ENCODE measurements around the gene DNAI2.
"Not testable (repeated sequence)": the region's sequence is repeated elsewhere in the genome, so short reads cannot be mapped to it uniquely, and the experiment has no call there.

The DNAI2 gene

GRCh38 chr17:74270333-74270732 lies 3.7 kb upstream of the DNAI2 start:
- in situ Hi-C loops (cut with HindIII; ENCODE audit: low pct_unique_long_range_greater_than_20kb, low sequenced_read_pairs) = no loop called here
- TF ChIP-seq JUND (IDR thresholded peaks at IDR 0.05; ENCODE audit: low read depth) = no peak
- no peak for DNase-seq (ENCODE audit: low read depth in 1 of 2, low spot score in 1 of 2)

GRCh38 chr17:74271281-74271680 lies 2.8 kb upstream of the DNAI2 start:
- peak in 1 of 2 experiments; percentile 81 for DNase-seq (ENCODE audit: low read depth in 1 of 2, low spot score in 1 of 2)
- no peak for TF ChIP-seq JUND (IDR thresholded peaks at IDR 0.05; ENCODE audit: low read depth)
- in situ Hi-C loops (cut with HindIII; ENCODE audit: low pct_unique_long_range_greater_than_20kb, low sequenced_read_pairs) = no loop called here

DNA sequence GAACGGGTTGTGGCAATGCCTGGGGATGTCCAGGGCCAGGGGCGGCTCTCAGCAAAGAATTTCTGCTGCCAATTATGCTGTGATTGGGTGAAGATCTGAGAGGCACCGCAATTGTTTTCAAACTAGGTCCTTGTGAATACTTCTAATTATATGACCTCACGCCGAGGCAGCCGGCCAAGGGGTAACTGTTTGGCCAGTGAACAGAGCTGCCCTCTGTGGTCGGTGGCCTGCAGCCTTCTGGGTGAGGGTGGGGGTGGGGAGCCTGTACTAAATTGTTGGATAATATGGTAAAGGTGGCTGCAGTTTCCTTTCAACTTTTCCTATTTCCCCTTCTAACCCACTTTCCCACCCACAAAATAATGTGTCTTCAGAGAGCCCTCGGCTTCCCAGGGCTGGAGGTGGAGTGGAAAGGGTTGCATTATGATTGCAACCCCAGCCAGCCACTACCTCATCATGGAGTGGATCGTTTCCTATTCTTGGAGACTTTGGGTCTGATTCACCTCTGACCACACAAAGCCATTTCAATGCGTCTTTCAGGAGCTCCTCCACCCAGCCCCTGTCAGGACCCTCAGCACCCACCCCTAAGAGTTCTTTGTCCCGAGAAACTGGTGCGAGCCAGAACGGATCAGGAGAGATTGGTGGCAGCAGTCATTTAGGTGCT lies 2.0 kb upstream of the DNAI2 start:
- in situ Hi-C loops (cut with HindIII; ENCODE audit: low pct_unique_long_range_greater_than_20kb, low sequenced_read_pairs) = no loop called here
- TF ChIP-seq JUND (IDR thresholded peaks at IDR 0.05; ENCODE audit: low read depth) = no peak
- no peak for DNase-seq (ENCODE audit: low read depth in 1 of 2, low spot score in 1 of 2)

DNA sequence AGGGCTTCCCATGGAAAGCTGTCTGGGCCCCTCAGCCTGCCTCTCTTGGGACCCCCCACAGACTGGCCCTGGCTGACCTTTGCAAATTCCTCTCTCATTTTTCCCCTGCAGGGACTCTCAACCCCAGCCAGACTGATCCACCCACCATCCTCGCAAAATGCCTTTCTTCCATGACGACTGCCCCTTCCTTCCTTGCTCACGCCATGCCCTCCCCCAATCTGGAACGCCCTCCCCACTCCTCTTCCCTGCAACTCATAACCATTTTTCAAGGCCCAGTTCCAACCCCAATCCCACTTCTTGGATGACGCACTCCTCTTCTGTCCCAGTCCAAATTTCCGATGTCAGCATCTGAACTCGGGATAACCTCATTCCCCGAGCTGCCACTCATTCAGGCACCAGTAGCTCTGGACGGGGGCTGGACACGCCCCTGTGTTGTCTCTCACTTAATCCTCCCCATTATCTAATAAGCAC lies 1.3 kb upstream of the DNAI2 start:
- in situ Hi-C loops (cut with HindIII; ENCODE audit: low pct_unique_long_range_greater_than_20kb, low sequenced_read_pairs) = no loop called here
- TF ChIP-seq JUND (IDR thresholded peaks at IDR 0.05; ENCODE audit: low read depth) = no peak
- no peak for DNase-seq (ENCODE audit: low read depth in 1 of 2, low spot score in 1 of 2)

DNA sequence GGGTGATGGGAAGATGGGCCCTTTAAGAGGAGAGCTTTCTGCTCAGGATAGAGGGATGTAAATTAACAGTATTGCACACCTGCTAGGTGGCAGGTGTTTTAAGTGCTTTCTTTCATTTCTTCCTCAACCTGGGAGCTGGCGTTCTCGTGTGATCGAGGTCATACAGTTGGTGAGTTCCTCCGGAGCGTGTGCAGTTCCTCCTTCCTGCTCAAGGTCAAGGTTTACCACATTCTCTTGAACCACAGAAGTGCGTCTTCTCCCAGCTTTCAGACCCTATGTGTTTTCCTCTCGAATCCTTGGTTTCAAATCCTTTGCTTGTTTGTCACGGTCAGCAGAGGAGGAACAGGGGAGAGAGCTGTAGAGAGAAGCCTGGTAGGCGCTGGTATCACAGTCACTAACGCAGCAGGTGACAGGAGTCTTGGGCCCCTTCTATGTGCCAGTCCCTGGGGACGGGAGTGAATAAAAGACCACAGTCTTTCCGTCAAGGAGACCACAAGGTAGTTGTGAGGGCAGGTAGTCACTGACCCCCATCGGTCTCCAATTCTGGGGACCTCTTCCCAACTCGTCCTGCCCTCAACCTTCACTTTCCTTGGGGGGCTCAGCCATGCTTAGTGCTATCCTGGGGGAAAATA lies 791 bp downstream of the DNAI2 start:
- no peak for TF ChIP-seq JUND (IDR thresholded peaks at IDR 0.05; ENCODE audit: low read depth)
- in situ Hi-C loops (cut with HindIII; ENCODE audit: low pct_unique_long_range_greater_than_20kb, low sequenced_read_pairs) = no loop called here
- DNase-seq (ENCODE audit: low read depth in 1 of 2, low spot score in 1 of 2) = no peak

DNA sequence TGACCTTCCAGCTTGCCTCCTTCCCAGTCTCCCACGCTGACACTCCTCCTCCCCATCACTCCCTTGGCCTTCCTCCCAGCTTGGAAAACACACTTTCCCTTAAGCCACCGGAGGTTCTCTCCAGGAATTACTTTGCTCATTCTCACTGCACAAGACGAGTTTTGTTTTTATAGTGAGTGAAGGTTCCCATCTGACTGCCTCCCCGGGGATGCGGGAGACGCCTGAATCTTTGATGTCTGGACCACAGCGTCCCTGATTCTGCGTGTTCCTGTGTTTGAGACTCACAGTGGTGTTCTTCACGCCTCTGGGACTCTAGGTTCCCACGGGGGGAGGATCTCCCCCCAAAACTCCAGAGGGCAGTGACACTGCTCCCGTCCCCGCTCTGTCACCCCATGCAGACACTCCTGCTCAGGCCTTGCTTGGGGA lies 2.0 kb downstream of the DNAI2 start:
- in situ Hi-C loops (cut with HindIII; ENCODE audit: low pct_unique_long_range_greater_than_20kb, low sequenced_read_pairs) = no loop called here
- no peak for DNase-seq (ENCODE audit: low read depth in 1 of 2, low spot score in 1 of 2)
- TF ChIP-seq JUND (IDR thresholded peaks at IDR 0.05; ENCODE audit: low read depth) = no peak

- DNase-seq (ENCODE audit: low read depth in 1 of 2, low spot score in 1 of 2) = no peak
- TF ChIP-seq JUND (IDR thresholded peaks at IDR 0.05; ENCODE audit: low read depth) = no peak
- in situ Hi-C loops (cut with HindIII; ENCODE audit: low pct_unique_long_range_greater_than_20kb, low sequenced_read_pairs) = no loop called here
Measured at GRCh38 chr17:74276541-74277009, 2.5 kb downstream of the DNAI2 start.

- no peak for TF ChIP-seq JUND (IDR thresholded peaks at IDR 0.05; ENCODE audit: low read depth)
- DNase-seq (ENCODE audit: low read depth in 1 of 2, low spot score in 1 of 2) = no peak
- in situ Hi-C loops (cut with HindIII; ENCODE audit: low pct_unique_long_range_greater_than_20kb, low sequenced_read_pairs) = no loop called here
Measured at GRCh38 chr17:74277935-74278334, 3.9 kb downstream of the DNAI2 start.

- DNase-seq (ENCODE audit: low read depth in 1 of 2, low spot score in 1 of 2); in situ Hi-C loops (cut with HindIII; ENCODE audit: low pct_unique_long_range_greater_than_20kb, low sequenced_read_pairs): not testable (repeated sequence)
Measured at GRCh38 chr17:74279617-74280016, 5.6 kb downstream of the DNAI2 start.

DNA sequence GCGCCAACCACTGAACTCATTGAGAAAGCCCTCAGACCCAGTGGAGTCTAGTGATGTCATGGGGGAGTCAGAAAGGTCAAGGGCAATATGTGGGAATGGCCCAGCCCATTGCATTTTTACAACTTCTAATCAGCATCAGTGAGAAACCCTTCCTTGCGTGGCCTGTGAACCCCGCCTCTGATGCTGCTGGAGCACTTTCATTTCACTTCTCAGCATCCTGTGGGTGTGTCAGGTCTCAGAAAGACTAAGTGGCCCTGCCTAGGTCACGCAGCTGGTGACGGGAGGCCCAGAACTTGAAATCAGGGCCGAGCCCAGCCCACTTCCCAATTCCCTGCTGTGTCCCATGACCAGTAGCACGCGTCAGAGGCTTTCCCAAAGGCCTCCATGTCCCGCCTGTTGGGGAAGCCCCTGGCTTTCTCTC lies 6.1 kb downstream of the DNAI2 start:
- in situ Hi-C loops (cut with HindIII; ENCODE audit: low pct_unique_long_range_greater_than_20kb, low sequenced_read_pairs) = no loop called here
- DNase-seq (ENCODE audit: low read depth in 1 of 2, low spot score in 1 of 2) = no peak
- TF ChIP-seq JUND (IDR thresholded peaks at IDR 0.05; ENCODE audit: low read depth) = no peak

GRCh38 chr17:74281799-74282198 lies 7.8 kb downstream of the DNAI2 start:
- in situ Hi-C loops (cut with HindIII; ENCODE audit: low pct_unique_long_range_greater_than_20kb, low sequenced_read_pairs) = no loop called here
- no peak for DNase-seq (ENCODE audit: low read depth in 1 of 2, low spot score in 1 of 2)
- no peak for TF ChIP-seq JUND (IDR thresholded peaks at IDR 0.05; ENCODE audit: low read depth)

GRCh38 chr17:74282274-74282586 lies 8.2 kb downstream of the DNAI2 start:
- DNase-seq (ENCODE audit: low read depth in 1 of 2, low spot score in 1 of 2); in situ Hi-C loops (cut with HindIII; ENCODE audit: low pct_unique_long_range_greater_than_20kb, low sequenced_read_pairs): not testable (repeated sequence)

DNA sequence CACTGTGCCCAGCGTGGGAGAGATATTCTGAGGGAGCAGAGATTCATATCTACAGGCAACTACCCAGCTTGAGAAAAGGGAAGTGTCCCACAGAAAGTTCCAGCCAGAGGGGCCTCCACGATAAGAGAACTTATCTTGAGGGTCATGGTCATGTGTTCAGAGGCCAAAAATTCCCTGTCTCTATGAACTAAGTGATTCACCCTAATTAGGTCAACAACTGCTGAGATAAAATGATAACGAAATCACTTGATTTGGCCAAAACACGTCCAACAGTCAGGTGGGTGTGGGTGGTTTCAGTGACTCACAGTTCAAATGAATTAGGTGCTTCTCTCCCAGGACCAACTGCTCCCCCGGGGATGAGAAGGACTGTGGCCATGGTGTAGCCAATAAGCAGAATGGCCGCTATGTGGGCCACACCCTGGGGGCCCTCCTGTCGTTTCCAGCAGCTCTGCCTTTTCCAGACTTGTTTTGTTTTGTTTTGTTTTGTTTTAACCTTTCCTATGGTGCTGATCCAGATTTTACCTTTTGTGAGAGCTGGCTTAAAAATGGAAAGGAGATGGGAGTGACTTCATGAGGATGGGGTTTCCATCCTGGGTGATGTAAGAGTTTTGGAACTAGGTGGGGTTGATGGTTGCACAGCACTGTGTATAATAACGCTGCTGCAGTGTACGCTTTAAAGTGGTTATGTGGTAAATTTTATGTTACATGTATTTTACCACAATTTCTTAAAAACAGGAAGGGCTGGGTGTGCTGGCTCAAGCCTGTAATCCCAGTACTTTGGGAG lies 8.7 kb downstream of the DNAI2 start:
- no peak for TF ChIP-seq JUND (IDR thresholded peaks at IDR 0.05; ENCODE audit: low read depth)
- DNase-seq (ENCODE audit: low read depth in 1 of 2, low spot score in 1 of 2) = no peak
- in situ Hi-C loops (cut with HindIII; ENCODE audit: low pct_unique_long_range_greater_than_20kb, low sequenced_read_pairs) = no loop called here

Data from T47D (cell line).